Endothelial cell (in vitro differentiated cells): ENCODE measurements around the gene A3GALT2. TPM values are rescaled to one million over a fixed set of nuclear protein-coding genes. Genes with fewer than 3 reads are reported as not detected.
A peak's percentile ranks its signal among the peaks of the same experiment; 100 is the strongest.

Experiments used
- DNase-seq: peaks from one replicate; pipeline ENCODE4 v3.0.0; 2021; ENCODE audit warnings: low spot score
- H3K27ac Mint-ChIP-seq: one replicate; pipeline ENCODE4 v1.8.0; 2021; ENCODE audit warnings: mixed read lengths, inconsistent platforms; ENCODE audit not compliant: unreplicated experiment
- H3K27me3 Mint-ChIP-seq: one replicate; pipeline ENCODE4 v1.8.0; 2021; ENCODE audit warnings: mild to moderate bottlenecking, moderate library complexity, mixed read lengths, inconsistent platforms; ENCODE audit not compliant: unreplicated experiment
- H3K36me3 Mint-ChIP-seq: one replicate; pipeline ENCODE4 v1.8.0; 2021; ENCODE audit warnings: mild to moderate bottlenecking, low read depth, mixed read lengths, inconsistent platforms; ENCODE audit not compliant: unreplicated experiment
- H3K4me1 Mint-ChIP-seq: one replicate; pipeline ENCODE4 v1.8.0; 2021; ENCODE audit warnings: mild to moderate bottlenecking, mixed read lengths, inconsistent platforms; ENCODE audit not compliant: unreplicated experiment
- H3K4me3 Mint-ChIP-seq: one replicate; pipeline ENCODE4 v1.8.0; 2021; ENCODE audit warnings: mild to moderate bottlenecking, mixed read lengths, inconsistent platforms; ENCODE audit not compliant: unreplicated experiment
- H3K9me3 Mint-ChIP-seq: one replicate; pipeline ENCODE4 v1.8.0; 2021; ENCODE audit warnings: mixed read lengths, inconsistent platforms; ENCODE audit not compliant: unreplicated experiment
- total RNA-seq: library from RNA; stranded (reverse); fragmentation: NEBNext Ultra II Directional; extraction: Animal tissue kit (Norgen Biotek cat#: 25700); gene quantifications from one replicate; pipeline ENCODE4 v1.2.1, GENCODE V29; 2021; ENCODE audit not compliant: unreplicated experiment
- TF ChIP-seq, protein P1 (sequence below): fragments of 200-600 bp; sonication (generic); IDR thresholded peaks from one replicate; pipeline ENCODE4 v1.5.0; 2021; ENCODE audit warnings: antibody characterized with exemption; ENCODE audit not compliant: unreplicated experiment

A3GALT2 gene
- total RNA-seq, 1 donor from 2014 or later, result not detected

DNA sequence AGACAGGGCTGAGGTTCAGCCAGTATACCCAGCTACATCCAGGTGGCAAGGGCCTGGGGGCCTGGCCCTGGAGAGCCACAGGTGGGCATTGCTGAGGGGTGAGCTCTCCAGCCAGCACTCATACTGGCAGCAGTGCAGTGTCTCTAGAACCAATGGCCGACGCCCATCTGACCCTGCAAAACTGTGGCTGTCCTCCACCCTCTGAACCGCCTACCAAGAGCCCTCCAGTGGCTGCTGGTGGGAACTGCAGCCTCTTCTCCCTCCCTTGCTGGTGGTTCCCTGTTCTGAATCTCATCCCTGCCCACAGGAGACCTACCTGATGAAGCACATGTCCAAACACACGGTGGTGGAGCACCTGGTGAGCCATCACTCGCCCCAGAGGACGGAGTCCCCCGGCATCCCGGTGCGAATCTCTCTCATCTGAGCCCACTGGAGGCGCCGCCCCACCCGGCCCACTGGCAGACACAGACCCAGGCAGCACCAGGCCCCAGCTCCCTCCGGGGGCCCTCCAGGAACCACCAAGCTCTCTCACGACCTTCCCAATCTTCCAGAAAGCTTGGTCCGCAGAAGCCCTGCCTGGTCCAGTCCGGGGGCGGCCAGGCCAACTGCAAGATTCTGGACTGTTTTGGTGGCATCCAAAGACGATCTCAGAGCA, 22.1 kb downstream of the A3GALT2 start:
- Mint-ChIP-seq H3K27ac (no peak overlapping the region), H3K4me3 (no peak overlapping the region), H3K4me1 (peaks cover 14% of the 10 kb centered on the region), H3K36me3 (peaks cover 48% of the 10 kb centered on the region), H3K27me3 (peaks cover 7% of the 10 kb centered on the region), H3K9me3 (no peaks in the 10 kb centered on the region)
- DNase-seq, result peak; percentile 77
- TF ChIP-seq, protein P1, sequence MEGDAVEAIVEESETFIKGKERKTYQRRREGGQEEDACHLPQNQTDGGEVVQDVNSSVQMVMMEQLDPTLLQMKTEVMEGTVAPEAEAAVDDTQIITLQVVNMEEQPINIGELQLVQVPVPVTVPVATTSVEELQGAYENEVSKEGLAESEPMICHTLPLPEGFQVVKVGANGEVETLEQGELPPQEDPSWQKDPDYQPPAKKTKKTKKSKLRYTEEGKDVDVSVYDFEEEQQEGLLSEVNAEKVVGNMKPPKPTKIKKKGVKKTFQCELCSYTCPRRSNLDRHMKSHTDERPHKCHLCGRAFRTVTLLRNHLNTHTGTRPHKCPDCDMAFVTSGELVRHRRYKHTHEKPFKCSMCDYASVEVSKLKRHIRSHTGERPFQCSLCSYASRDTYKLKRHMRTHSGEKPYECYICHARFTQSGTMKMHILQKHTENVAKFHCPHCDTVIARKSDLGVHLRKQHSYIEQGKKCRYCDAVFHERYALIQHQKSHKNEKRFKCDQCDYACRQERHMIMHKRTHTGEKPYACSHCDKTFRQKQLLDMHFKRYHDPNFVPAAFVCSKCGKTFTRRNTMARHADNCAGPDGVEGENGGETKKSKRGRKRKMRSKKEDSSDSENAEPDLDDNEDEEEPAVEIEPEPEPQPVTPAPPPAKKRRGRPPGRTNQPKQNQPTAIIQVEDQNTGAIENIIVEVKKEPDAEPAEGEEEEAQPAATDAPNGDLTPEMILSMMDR, result peak; percentile 91

DNA sequence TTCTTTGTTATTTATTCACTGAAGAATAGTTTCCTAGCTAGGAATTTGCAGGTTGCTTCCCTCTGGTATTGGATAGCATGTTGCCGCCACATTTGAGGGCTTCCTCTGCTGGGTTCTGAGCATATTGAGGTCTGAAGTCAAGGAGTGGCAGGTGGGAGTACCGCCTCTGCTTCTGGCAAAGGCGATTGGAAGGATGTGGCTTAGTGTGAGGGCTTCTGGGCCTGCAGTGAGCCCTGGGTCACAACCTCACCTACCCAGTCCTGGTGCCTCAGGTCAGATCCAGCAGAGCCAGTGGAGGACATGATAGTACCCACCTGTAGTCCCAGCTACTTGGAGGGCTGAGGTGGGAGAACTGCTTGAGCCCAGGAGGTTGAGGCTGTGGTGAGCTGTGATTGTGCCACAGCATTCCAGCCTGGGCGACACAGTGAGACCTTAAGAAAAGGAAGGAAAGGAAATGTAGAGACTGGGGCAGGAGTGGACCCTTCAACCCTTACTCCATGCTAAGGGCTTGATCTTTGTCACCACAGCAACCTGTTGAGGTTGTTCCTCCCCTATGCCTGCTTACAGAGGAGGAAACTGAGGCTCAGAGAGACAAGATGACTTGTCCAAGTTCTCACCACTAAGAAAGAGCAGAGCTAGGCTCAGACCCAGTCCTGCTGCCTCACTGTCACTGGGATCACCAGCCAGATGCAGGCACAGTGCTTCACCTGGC, 22.8 kb downstream of the A3GALT2 start:
- H3K27ac Mint-ChIP-seq, result no peak overlapping the region
- peaks cover 9% of the 10 kb centered on the region for H3K4me1 Mint-ChIP-seq
- no peaks in the 10 kb centered on the region for H3K9me3 Mint-ChIP-seq
- H3K27me3 Mint-ChIP-seq, result peaks cover 4% of the 10 kb centered on the region
- H3K4me3 Mint-ChIP-seq, result peak overlapping the region; percentile 39
- DNase-seq, result no peak
- H3K36me3 Mint-ChIP-seq, result peaks cover 54% of the 10 kb centered on the region
- TF ChIP-seq, protein P1, result no peak

DNA sequence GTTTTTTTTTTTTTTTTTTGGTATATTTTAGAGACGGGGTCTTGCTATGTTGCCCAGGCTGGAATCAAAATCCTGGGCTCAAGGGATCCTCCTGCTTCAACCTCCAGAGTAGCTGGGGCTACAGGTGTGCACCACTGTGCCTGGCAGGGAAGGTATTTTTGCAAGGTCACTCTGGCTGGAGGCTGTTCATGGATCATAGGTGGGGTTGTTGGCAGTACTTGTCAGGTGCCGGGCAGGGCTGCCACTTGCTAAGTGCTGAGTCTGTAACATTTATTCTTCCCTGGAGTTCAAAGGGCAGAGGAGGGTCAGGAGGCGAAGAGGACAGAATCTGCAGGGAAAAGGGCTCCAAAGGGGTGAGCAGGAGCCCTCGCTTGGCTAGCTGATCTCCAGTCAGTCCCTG, 24.1 kb downstream of the A3GALT2 start:
- H3K9me3 Mint-ChIP-seq, result no peaks in the 10 kb centered on the region
- peak overlapping the region; percentile 10 for H3K4me3 Mint-ChIP-seq
- H3K27ac Mint-ChIP-seq, result no peak overlapping the region
- no peak for DNase-seq
- H3K27me3 Mint-ChIP-seq, result peaks cover 4% of the 10 kb centered on the region
- H3K36me3 Mint-ChIP-seq, result peaks cover 57% of the 10 kb centered on the region
- TF ChIP-seq, protein P1, result no peak
- H3K4me1 Mint-ChIP-seq, result no peaks in the 10 kb centered on the region

DNA sequence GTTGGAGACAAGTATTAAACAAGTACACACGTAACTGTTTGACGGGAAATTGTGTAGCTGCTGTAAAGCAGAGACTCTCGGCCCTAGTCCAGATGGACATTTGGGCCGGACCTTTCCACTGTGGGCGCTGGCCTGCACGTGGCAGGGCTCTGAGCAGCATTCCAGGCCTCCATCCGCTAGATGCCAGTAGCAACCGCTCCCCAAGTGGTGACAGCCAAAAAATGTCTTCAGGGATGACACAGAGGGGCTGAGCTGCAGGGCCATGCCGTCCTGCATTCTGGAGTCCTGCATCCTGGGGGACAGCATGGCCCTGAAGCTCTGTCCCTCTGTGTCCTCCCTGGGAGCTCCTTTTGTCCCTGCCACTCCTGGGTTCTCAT, 24.8 kb downstream of the A3GALT2 start:
- Mint-ChIP-seq H3K27me3 (peaks cover 1% of the 10 kb centered on the region), H3K4me1 (no peaks in the 10 kb centered on the region), H3K9me3 (no peaks in the 10 kb centered on the region), H3K36me3 (peaks cover 50% of the 10 kb centered on the region), H3K27ac (no peak overlapping the region), H3K4me3 (no peak overlapping the region)
- DNase-seq, result no peak
- TF ChIP-seq, protein P1, result no peak

DNA sequence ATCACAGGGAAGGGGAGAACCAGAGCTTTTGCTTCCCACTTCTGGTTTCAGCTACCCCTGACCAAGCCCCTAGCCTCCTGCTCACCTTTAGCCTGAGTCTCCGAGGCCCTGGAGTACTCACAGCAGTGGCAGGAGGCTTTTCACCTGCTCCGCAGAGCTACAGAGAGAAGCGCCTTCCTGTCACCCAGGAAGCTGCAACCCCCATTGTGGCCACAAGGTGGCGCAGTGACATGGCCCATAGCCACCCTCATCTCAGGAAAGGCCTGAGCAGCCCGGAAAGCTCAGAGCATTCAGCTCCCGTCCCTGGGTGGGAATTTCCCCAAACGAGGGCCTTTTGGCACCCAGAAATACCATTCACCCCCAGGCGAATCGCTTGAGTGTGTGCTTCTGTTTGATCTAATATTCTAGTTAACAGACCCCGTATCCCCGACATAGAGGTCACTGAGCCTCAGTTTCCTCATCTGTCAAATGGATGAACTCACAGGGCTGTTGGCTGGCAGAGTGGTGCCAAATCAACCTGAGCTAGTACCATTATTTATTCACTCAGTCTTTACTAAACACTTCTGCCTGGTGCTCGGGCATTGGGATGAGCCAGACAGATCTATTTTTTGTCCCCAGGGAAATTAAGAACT, 25.3 kb downstream of the A3GALT2 start:
- peak; percentile 63 for DNase-seq
- Mint-ChIP-seq H3K27ac (no peak overlapping the region), H3K4me3 (no peak overlapping the region), H3K4me1 (no peaks in the 10 kb centered on the region), H3K36me3 (peaks cover 50% of the 10 kb centered on the region), H3K9me3 (no peaks in the 10 kb centered on the region), H3K27me3 (peaks cover 1% of the 10 kb centered on the region)
- TF ChIP-seq, protein P1, result peak; percentile 98
